ENCODE measurements around the gene RTKN2. TPM values are rescaled to one million over a fixed set of nuclear protein-coding genes. Genes with fewer than 3 reads are reported as not detected.
A peak's percentile ranks its signal among the peaks of the same experiment; 100 is the strongest.

Gene RTKN2
- polyA plus RNA-seq, 1 donor from 2014 or later: 4.7 TPM

DNA sequence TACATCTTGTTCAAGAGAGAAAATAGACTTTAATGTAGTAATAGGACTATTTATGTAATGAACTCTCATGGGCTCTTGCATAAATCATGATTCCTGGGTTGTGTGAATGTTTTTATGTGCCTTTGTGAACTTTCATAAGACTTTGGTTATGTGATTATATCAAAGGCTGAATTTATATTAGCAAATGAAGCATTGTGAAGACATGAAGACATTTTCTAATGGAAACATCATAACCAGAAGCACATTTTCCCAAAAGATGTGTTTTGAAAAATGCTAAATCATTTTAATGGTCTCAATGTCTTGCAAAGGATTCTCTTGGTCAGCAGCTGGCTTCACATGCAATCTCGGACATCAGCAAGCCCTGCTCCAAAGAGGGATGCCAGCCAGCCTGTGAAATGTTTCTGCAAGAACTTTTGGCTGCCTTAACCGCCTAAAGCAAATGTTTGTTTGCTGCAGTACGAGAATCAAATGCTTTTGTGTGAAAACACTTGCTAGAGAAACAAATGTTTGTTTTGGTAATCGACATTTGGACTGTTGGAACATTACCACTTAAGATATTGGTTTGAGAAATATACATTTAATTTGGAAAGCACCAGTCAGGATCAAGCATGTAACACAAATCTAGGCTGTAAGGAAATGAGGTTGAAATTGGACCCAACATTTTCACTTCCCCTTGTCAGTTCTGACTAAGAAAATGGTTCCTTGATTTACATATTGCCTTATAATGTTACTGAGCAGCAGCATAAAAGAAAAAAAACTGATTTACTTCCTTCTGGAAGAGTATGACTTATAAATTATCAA lies 102.1 kb downstream of the RTKN2 start:
- H3K9me3 ChIP-seq (ENCODE audit: low read length): no peaks in the 10 kb centered on the region
- no peak overlapping the region for H3K4me3 ChIP-seq (ENCODE audit: low read length)
- H4K20me1 ChIP-seq (ENCODE audit: insufficient read depth): no peaks in the 10 kb centered on the region
- TF ChIP-seq SMC3 (conservative IDR thresholded peaks at IDR 0.05; ENCODE audit: poor library complexity) (no peak), EP300 (conservative IDR thresholded peaks at IDR 0.05; ENCODE audit: poor library complexity, severe bottlenecking) (no peak), TAF1 (IDR thresholded peaks at IDR 0.05; ENCODE audit: low read depth) (no peak), RAD21 (conservative IDR thresholded peaks at IDR 0.05) (no peak), EZH2 (IDR thresholded peaks at IDR 0.05; ENCODE audit: borderline replicate concordance, insufficient read depth, low read length, poor library complexity, severe bottlenecking) (no peak), POLR2AphosphoS5 (IDR thresholded peaks at IDR 0.05) (no peak), MXI1 (conservative IDR thresholded peaks at IDR 0.05; ENCODE audit: poor library complexity, severe bottlenecking) (no peak)
- TF ChIP-seq, protein P1, sequence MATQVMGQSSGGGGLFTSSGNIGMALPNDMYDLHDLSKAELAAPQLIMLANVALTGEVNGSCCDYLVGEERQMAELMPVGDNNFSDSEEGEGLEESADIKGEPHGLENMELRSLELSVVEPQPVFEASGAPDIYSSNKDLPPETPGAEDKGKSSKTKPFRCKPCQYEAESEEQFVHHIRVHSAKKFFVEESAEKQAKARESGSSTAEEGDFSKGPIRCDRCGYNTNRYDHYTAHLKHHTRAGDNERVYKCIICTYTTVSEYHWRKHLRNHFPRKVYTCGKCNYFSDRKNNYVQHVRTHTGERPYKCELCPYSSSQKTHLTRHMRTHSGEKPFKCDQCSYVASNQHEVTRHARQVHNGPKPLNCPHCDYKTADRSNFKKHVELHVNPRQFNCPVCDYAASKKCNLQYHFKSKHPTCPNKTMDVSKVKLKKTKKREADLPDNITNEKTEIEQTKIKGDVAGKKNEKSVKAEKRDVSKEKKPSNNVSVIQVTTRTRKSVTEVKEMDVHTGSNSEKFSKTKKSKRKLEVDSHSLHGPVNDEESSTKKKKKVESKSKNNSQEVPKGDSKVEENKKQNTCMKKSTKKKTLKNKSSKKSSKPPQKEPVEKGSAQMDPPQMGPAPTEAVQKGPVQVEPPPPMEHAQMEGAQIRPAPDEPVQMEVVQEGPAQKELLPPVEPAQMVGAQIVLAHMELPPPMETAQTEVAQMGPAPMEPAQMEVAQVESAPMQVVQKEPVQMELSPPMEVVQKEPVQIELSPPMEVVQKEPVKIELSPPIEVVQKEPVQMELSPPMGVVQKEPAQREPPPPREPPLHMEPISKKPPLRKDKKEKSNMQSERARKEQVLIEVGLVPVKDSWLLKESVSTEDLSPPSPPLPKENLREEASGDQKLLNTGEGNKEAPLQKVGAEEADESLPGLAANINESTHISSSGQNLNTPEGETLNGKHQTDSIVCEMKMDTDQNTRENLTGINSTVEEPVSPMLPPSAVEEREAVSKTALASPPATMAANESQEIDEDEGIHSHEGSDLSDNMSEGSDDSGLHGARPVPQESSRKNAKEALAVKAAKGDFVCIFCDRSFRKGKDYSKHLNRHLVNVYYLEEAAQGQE (IDR thresholded peaks at IDR 0.05; ENCODE audit: borderline replicate concordance): no peak
- TF ChIP-seq, protein P2, sequence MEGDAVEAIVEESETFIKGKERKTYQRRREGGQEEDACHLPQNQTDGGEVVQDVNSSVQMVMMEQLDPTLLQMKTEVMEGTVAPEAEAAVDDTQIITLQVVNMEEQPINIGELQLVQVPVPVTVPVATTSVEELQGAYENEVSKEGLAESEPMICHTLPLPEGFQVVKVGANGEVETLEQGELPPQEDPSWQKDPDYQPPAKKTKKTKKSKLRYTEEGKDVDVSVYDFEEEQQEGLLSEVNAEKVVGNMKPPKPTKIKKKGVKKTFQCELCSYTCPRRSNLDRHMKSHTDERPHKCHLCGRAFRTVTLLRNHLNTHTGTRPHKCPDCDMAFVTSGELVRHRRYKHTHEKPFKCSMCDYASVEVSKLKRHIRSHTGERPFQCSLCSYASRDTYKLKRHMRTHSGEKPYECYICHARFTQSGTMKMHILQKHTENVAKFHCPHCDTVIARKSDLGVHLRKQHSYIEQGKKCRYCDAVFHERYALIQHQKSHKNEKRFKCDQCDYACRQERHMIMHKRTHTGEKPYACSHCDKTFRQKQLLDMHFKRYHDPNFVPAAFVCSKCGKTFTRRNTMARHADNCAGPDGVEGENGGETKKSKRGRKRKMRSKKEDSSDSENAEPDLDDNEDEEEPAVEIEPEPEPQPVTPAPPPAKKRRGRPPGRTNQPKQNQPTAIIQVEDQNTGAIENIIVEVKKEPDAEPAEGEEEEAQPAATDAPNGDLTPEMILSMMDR (IDR thresholded peaks at IDR 0.05; ENCODE audit: poor library complexity, severe bottlenecking): no peak
- H3F3A ChIP-seq (ENCODE audit: insufficient read depth, low read length, poor library complexity, severe bottlenecking): no peaks in the 10 kb centered on the region
- H3K36me3 ChIP-seq (ENCODE audit: insufficient read depth, low read length): no peaks in the 10 kb centered on the region
- H3K4me2 ChIP-seq (ENCODE audit: low read length): no peak overlapping the region
- no peaks in the 10 kb centered on the region for H3K9me2 ChIP-seq (ENCODE audit: insufficient read depth, low read length)
- no peak overlapping the region for H3K27ac ChIP-seq (ENCODE audit: low read length)
- H3K79me2 ChIP-seq (replicated peaks; ENCODE audit: insufficient read depth, low read length): no peaks in the 10 kb centered on the region
- no peaks in the 10 kb centered on the region for H3K27me3 ChIP-seq (ENCODE audit: insufficient read depth, low read depth, low read length)
- H2AFZ ChIP-seq (ENCODE audit: low read depth, low read length): peak overlapping the region; percentile 6
- H3K9ac ChIP-seq (ENCODE audit: low read length): no peak overlapping the region

DNA sequence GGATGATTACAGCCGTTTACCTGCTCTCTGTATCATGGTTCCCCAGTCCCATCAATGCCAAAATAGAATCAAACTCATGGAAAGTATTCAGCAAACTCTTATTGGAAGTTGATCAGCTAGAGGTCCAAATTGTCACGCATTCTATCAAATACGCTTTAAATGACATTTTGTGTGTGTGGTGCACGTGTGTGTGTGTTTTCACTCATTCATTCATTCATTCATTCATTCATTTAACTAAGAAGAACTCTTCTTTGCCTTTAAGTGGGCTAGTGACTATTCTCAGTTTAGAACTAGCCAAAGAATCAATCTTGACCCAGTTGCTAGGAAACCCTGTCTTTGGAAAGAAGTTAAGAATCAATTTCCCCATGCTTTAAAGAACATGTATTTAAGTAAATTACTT lies 102.8 kb downstream of the RTKN2 start:
- Histone ChIP-seq H4K20me1 (ENCODE audit: insufficient read depth) (no peaks in the 10 kb centered on the region), H2AFZ (ENCODE audit: low read depth, low read length) (no peak overlapping the region), H3K27me3 (ENCODE audit: insufficient read depth, low read depth, low read length) (no peaks in the 10 kb centered on the region), H3K79me2 (replicated peaks; ENCODE audit: insufficient read depth, low read length) (no peaks in the 10 kb centered on the region), H3F3A (ENCODE audit: insufficient read depth, low read length, poor library complexity, severe bottlenecking) (no peaks in the 10 kb centered on the region), H3K9me2 (ENCODE audit: insufficient read depth, low read length) (no peaks in the 10 kb centered on the region), H3K27ac (ENCODE audit: low read length) (no peak overlapping the region), H3K9me3 (ENCODE audit: low read length) (no peaks in the 10 kb centered on the region), H3K9ac (ENCODE audit: low read length) (no peak overlapping the region), H3K4me2 (ENCODE audit: low read length) (no peak overlapping the region), H3K4me3 (ENCODE audit: low read length) (no peak overlapping the region), H3K36me3 (ENCODE audit: insufficient read depth, low read length) (no peaks in the 10 kb centered on the region)
- TF ChIP-seq, protein P2 (IDR thresholded peaks at IDR 0.05; ENCODE audit: poor library complexity, severe bottlenecking): no peak
- TF ChIP-seq EZH2 (IDR thresholded peaks at IDR 0.05; ENCODE audit: borderline replicate concordance, insufficient read depth, low read length, poor library complexity, severe bottlenecking) (no peak), TAF1 (IDR thresholded peaks at IDR 0.05; ENCODE audit: low read depth) (no peak), RAD21 (conservative IDR thresholded peaks at IDR 0.05) (no peak), EP300 (conservative IDR thresholded peaks at IDR 0.05; ENCODE audit: poor library complexity, severe bottlenecking) (no peak), MXI1 (conservative IDR thresholded peaks at IDR 0.05; ENCODE audit: poor library complexity, severe bottlenecking) (no peak), SMC3 (conservative IDR thresholded peaks at IDR 0.05; ENCODE audit: poor library complexity) (no peak), POLR2AphosphoS5 (IDR thresholded peaks at IDR 0.05) (no peak)
- TF ChIP-seq, protein P1 (IDR thresholded peaks at IDR 0.05; ENCODE audit: borderline replicate concordance): no peak

All from neural cell (in vitro differentiated cells).